OCI-LY1 (cell line): ENCODE measurements around the gene SASH3.
"Not testable (repeated sequence)": the region's sequence is repeated elsewhere in the genome, so short reads cannot be mapped to it uniquely, and the experiment has no call there.

ENCODE experiments used
- H2AFZ ChIP-seq: fragments of 200-600 bp; sonication (generic), shearing (Covaris generic); 2 replicates; pipeline ENCODE4 v1.6.0; 2014; ENCODE audit warnings: antibody characterized with exemption, mild to moderate bottlenecking, low read length
- H3F3A ChIP-seq: fragments of 200-600 bp; sonication (generic), shearing (Covaris generic); 2 replicates; pipeline ENCODE4 v1.6.0; 2014; ENCODE audit warnings: mild to moderate bottlenecking, antibody characterized with exemption, low read length, moderate library complexity; ENCODE audit not compliant: insufficient read depth
- H3K27ac ChIP-seq: fragments of 200-600 bp; sonication (generic); 2 replicates; pipeline ENCODE4 v1.5.1; 2014; ENCODE audit warnings: low read length, mixed run types, mild to moderate bottlenecking, low read depth; ENCODE audit not compliant: poor library complexity, severe bottlenecking
- H3K27me3 ChIP-seq: fragments of 200-600 bp; sonication (generic); 2 replicates; pipeline ENCODE4 v1.6.0; 2014; ENCODE audit warnings: antibody characterized with exemption, mild to moderate bottlenecking, low read length, moderate library complexity; ENCODE audit not compliant: insufficient read depth
- H3K36me3 ChIP-seq: fragments of 200-600 bp; sonication (generic); 2 replicates; pipeline ENCODE4 v1.6.1; 2014; ENCODE audit warnings: mild to moderate bottlenecking, antibody characterized with exemption, low read length, moderate library complexity, mixed read lengths; ENCODE audit not compliant: insufficient read depth
- H3K4me1 ChIP-seq: fragments of 200-600 bp; sonication (generic); 2 replicates; pipeline ENCODE4 v1.5.1; 2014; ENCODE audit warnings: mild to moderate bottlenecking, low read length, moderate library complexity; ENCODE audit not compliant: insufficient read depth, severe bottlenecking
- H3K4me2 ChIP-seq: fragments of 200-600 bp; sonication (generic), shearing (Covaris generic); 2 replicates; pipeline ENCODE4 v1.6.1; 2014; ENCODE audit warnings: low read length
- H3K4me3 ChIP-seq: fragments of 200-600 bp; sonication (generic); 2 replicates; pipeline ENCODE4 v1.5.1; 2014; ENCODE audit warnings: low read length, low read depth, mild to moderate bottlenecking, mixed read lengths; ENCODE audit not compliant: poor library complexity, severe bottlenecking
- H3K79me2 ChIP-seq: fragments of 200-600 bp; shearing (Covaris generic); 2 replicates; pipeline ENCODE4 v1.6.1; 2016; ENCODE audit warnings: mixed run types, low read length, mixed read lengths; ENCODE audit not compliant: insufficient read depth
- H3K9ac ChIP-seq: fragments of 200-600 bp; sonication (generic), shearing (Covaris generic); 2 replicates; pipeline ENCODE4 v1.6.1; 2014; ENCODE audit warnings: mild to moderate bottlenecking, low read length, mixed read lengths
- H3K9me2 ChIP-seq: fragments of 200-600 bp; sonication (generic), shearing (Covaris generic); 2 replicates; pipeline ENCODE4 v1.6.1; 2014; ENCODE audit warnings: low read depth, mild to moderate bottlenecking, low read length, mixed read lengths
- H3K9me3 ChIP-seq: fragments of 200-600 bp; shearing (Covaris generic); 2 replicates; pipeline ENCODE4 v1.6.1; 2014; ENCODE audit warnings: low read length, mixed read lengths
- H4K20me1 ChIP-seq: fragments of 200-600 bp; sonication (generic), shearing (Covaris generic); 2 replicates; pipeline ENCODE4 v1.6.0; 2016; ENCODE audit warnings: mild to moderate bottlenecking, low read length; ENCODE audit not compliant: insufficient read depth
- EZH2 ChIP-seq: fragments of 200-600 bp; sonication (generic), shearing (Covaris generic); IDR thresholded peaks from 2 replicates; pipeline ENCODE4 v1.8.0; 2017; ENCODE audit warnings: borderline replicate concordance, mixed run types, mild to moderate bottlenecking, antibody characterized with exemption, low read length, moderate library complexity, mixed read lengths
- TF ChIP-seq, protein P1 (sequence below): fragments of 200-600 bp; sonication (generic), shearing (Covaris generic); IDR thresholded peaks from 2 replicates; pipeline ENCODE4 v1.5.1; 2017; ENCODE audit warnings: mild to moderate bottlenecking, antibody characterized with exemption, low read length, moderate library complexity, mixed read lengths

SASH3 gene

GRCh38 chrX:129738466-129739308 lies 41.1 kb upstream of the SASH3 start, which contains the start of gene XPNPEP2:
Gene XPNPEP2 (plus strand): TSS chrX:129738979. CDS start chrX:129739214, 235 bp downstream.
- Histone ChIP-seq H3K79me2 (no peaks in the 10 kb centered on the region), H3K9me3 (no peaks in the 10 kb centered on the region), H3F3A (no peaks in the 10 kb centered on the region), H3K4me3 (no peak within 1 kb of the TSS), H3K4me2 (no peak within 1 kb of the TSS), H3K27ac (no peak within 1 kb of the TSS), H3K36me3 (no peaks in the 10 kb centered on the region), H3K9ac (no peak within 1 kb of the TSS), H3K9me2 (no peaks in the 10 kb centered on the region), H3K4me1 (no peaks in the 10 kb centered on the region), H4K20me1 (no peaks in the 10 kb centered on the region), H2AFZ (no peak within 1 kb of the TSS), H3K27me3 (no peaks in the 10 kb centered on the region)
- no peak for TF ChIP-seq EZH2
- TF ChIP-seq, protein P1, sequence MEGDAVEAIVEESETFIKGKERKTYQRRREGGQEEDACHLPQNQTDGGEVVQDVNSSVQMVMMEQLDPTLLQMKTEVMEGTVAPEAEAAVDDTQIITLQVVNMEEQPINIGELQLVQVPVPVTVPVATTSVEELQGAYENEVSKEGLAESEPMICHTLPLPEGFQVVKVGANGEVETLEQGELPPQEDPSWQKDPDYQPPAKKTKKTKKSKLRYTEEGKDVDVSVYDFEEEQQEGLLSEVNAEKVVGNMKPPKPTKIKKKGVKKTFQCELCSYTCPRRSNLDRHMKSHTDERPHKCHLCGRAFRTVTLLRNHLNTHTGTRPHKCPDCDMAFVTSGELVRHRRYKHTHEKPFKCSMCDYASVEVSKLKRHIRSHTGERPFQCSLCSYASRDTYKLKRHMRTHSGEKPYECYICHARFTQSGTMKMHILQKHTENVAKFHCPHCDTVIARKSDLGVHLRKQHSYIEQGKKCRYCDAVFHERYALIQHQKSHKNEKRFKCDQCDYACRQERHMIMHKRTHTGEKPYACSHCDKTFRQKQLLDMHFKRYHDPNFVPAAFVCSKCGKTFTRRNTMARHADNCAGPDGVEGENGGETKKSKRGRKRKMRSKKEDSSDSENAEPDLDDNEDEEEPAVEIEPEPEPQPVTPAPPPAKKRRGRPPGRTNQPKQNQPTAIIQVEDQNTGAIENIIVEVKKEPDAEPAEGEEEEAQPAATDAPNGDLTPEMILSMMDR: no peak

GRCh38 chrX:129739578-129739977 lies 40.2 kb upstream of the SASH3 start:
- Histone ChIP-seq H2AFZ (no peak overlapping the region), H3K27ac (no peak overlapping the region)
- TF ChIP-seq, protein P1: no peak
- TF ChIP-seq EZH2: no peak

GRCh38 chrX:129741880-129742758 lies 37.6 kb upstream of the SASH3 start:
- Histone ChIP-seq H3K4me2 (no peak overlapping the region), H3K4me1 (no peaks in the 10 kb centered on the region), H2AFZ (no peak overlapping the region), H3K9me3 (no peaks in the 10 kb centered on the region), H4K20me1 (no peaks in the 10 kb centered on the region), H3K4me3 (no peak overlapping the region), H3K9ac (no peak overlapping the region), H3K27me3 (no peaks in the 10 kb centered on the region), H3K27ac (no peak overlapping the region), H3F3A (no peaks in the 10 kb centered on the region), H3K36me3 (no peaks in the 10 kb centered on the region), H3K9me2 (no peaks in the 10 kb centered on the region), H3K79me2 (no peaks in the 10 kb centered on the region)
- TF ChIP-seq, protein P1: no peak
- TF ChIP-seq EZH2: no peak

More at GRCh38 chrX:129739578-129739977, 40.2 kb upstream of the SASH3 start:
- H3K4me3 ChIP-seq: no peak overlapping the region
- H3K27me3 ChIP-seq: no peaks in the 10 kb centered on the region
- no peaks in the 10 kb centered on the region for H4K20me1 ChIP-seq
- H3K36me3 ChIP-seq: no peaks in the 10 kb centered on the region
- no peak overlapping the region for H3K4me2 ChIP-seq
- no peak overlapping the region for H3K9ac ChIP-seq
- no peaks in the 10 kb centered on the region for H3K4me1 ChIP-seq
- no peaks in the 10 kb centered on the region for H3K79me2 ChIP-seq
- no peaks in the 10 kb centered on the region for H3K9me3 ChIP-seq
- H3F3A ChIP-seq: no peaks in the 10 kb centered on the region
- H3K9me2 ChIP-seq: no peaks in the 10 kb centered on the region

- H3K27ac ChIP-seq, H3K4me2 ChIP-seq: not testable (repeated sequence)
These were observed 37.0 kb upstream of the SASH3 start for GRCh38 chrX:129742759-129743152.

More at GRCh38 chrX:129742759-129743152, 37.0 kb upstream of the SASH3 start:
- not testable (repeated sequence) for H3K27me3 ChIP-seq, H3K9ac ChIP-seq, H4K20me1 ChIP-seq, H3K4me1 ChIP-seq, H3K4me3 ChIP-seq, H3K9me2 ChIP-seq, H3K79me2 ChIP-seq, H2AFZ ChIP-seq, H3K36me3 ChIP-seq, H3K9me3 ChIP-seq, H3F3A ChIP-seq
